Ovary (tissue), 9 donors: ENCODE data around the gene TMPRSS13. TPM values are rescaled to one million over a fixed set of nuclear protein-coding genes. Genes with fewer than 3 reads are reported as not detected.

Source experiments
- DNase-seq, 5 donors: peaks; one replicate each; pipeline ENCODE4 v3.0.0-alpha.2; 2019 to 2020
- H3K27ac ChIP-seq, 2 donors: fragments of 200-600 bp; one replicate each; pipeline versions ENCODE4 v1.5.1 to v1.8.0; 2019 to 2022
- H3K27me3 ChIP-seq: fragments of 200-600 bp; one replicate; pipeline ENCODE4 v1.8.0; 2022
- H3K36me3 ChIP-seq: fragments of 200-600 bp; sonication (generic); one replicate; pipeline ENCODE4 v1.5.1; 2019
- H3K4me1 ChIP-seq: one replicate; pipeline ENCODE4 v1.8.1; 2013; ENCODE audit warnings: mild to moderate bottlenecking, moderate library complexity; ENCODE audit not compliant: insufficient read depth
- H3K4me3 ChIP-seq: fragments of 200-600 bp; sonication (generic); one replicate; pipeline ENCODE4 v1.5.1; 2017
- H3K9me3 ChIP-seq, 2 donors: fragments of 200-600 bp in 1 of 2; sonication (generic) in 1 of 2; one replicate each; pipeline versions ENCODE4 v1.5.1 to v1.8.1; 2013 to 2019; ENCODE audit warnings: mild to moderate bottlenecking in 1 of 2, moderate library complexity in 1 of 2
- CTCF ChIP-seq, 3 donors: fragments of 450-650 bp in 2 of 3; fragments of 200-600 bp in 1 of 3; IDR thresholded peaks; one replicate each; pipeline versions ENCODE4 v1.5.1 to v1.8.0; 2016 to 2022; ENCODE audit warnings: antibody characterized with exemption in 3 of 3, mild to moderate bottlenecking in 1 of 3
- EP300 ChIP-seq: sonication (generic); formaldehyde crosslinking; IDR thresholded peaks from one replicate; pipeline ENCODE4 v1.6.1; 2017; ENCODE audit warnings: antibody characterized with exemption
- POLR2A ChIP-seq: fragments of 450-650 bp; IDR thresholded peaks from one replicate; pipeline ENCODE4 v1.6.1; 2017; ENCODE audit warnings: antibody characterized with exemption, mild to moderate bottlenecking, moderate library complexity
- WGBS, 3 donors: extraction: QIAGEN DNeasy Blood & Tissue Kit in 1 of 3; methylation state at CpG; one replicate each; pipeline versions ENCODE4 v1.1.5 to v1.1.7; 2013 to 2017; 5-methylcytosine and 5-hydroxymethylcytosine counted together
- intact Hi-C, 4 donors: fragments of 100-400 bp; cut with DNase I; formaldehyde crosslinking; loops; one replicate each; pipeline versions ENCODE4 v1.11.0 to v1.15.1; 2022 to 2023
- polyA plus RNA-seq, 2 donors: library from polyadenylated mRNA; stranded (reverse); fragments of 200-250 nt in 1 of 2; fragments of 350-450 nt in 1 of 2; fragmentation: Illumina TruSeq in 1 of 2; extraction: RNeasy Lipid Tissue Mini Kit (QIAGEN cat#74804) in 1 of 2; gene quantifications; one replicate each; pipeline ENCODE4 v1.2.3, GENCODE V29; 2013 to 2014
- total RNA-seq, 7 donors: library from RNA; depleted of rRNA in 2 of 7; stranded (reverse); fragments of >200 nt in 2 of 7; fragmentation: NEBNext Ultra II Directional in 3 of 7; extraction: Animal tissue kit (Norgen Biotek cat#: 25700) in 3 of 7; gene quantifications; one replicate each; pipeline versions ENCODE4 v1.1.0 to v1.2.4, GENCODE V29; 2016 to 2023
- donor health status: DM: no; HTN: no; CAD: no; lungs with moderate emphysema.
- donor health status: DM: no; HTN: no; CAD: no.
- donor health status: Bipolar disorder and iron deficiency.
- donor health status: DM: yes; HTN: yes; CAD: no.
- donor health status: DM: no; HTN: no; CAD: no.
- donor health status: DM: yes; HTN: yes; CAD: no.

The TMPRSS13 gene
- total and polyA plus RNA-seq, 9 donors: 0.05 to 2.0 (median 0.22) TPM; not detected in 2

DNA sequence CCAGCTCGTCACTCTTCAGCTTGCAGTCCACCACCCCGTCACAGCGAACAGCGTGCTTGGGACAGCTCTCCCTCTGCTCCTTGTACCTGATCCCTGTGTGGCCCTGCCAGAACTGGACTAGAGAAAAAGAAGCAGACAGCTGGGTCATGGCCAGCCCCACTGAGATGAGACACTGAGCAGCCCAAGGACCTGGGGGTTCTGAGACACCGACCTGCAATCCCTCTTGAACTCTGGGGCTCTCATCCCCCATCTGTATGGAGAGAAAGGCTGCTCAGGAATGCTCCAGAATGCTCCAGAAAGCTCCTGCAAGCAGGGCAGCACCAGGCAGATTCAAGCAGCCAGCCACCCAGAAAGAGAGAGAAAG lies 14.8 kb downstream of the TMPRSS13 start:
- peaks cover 7% of the 10 kb centered on the region for H3K4me1 ChIP-seq
- 86 to 89% (median 87%) methylated on average over 5 of the region's 5 CpGs for WGBS, 3 donors
- no peaks in the 10 kb centered on the region for H3K27me3 ChIP-seq
- intact Hi-C loops: no loop called here
- DNase-seq: no peak
- H3K9me3 ChIP-seq: no peaks in the 10 kb centered on the region
- H3K4me3 ChIP-seq: no peak overlapping the region
- H3K27ac ChIP-seq: no peak overlapping the region
- no peaks in the 10 kb centered on the region for H3K36me3 ChIP-seq
- TF ChIP-seq CTCF (IDR thresholded peaks at IDR 0.05) (no peak), EP300 (no peak), POLR2A (no peak)

DNA sequence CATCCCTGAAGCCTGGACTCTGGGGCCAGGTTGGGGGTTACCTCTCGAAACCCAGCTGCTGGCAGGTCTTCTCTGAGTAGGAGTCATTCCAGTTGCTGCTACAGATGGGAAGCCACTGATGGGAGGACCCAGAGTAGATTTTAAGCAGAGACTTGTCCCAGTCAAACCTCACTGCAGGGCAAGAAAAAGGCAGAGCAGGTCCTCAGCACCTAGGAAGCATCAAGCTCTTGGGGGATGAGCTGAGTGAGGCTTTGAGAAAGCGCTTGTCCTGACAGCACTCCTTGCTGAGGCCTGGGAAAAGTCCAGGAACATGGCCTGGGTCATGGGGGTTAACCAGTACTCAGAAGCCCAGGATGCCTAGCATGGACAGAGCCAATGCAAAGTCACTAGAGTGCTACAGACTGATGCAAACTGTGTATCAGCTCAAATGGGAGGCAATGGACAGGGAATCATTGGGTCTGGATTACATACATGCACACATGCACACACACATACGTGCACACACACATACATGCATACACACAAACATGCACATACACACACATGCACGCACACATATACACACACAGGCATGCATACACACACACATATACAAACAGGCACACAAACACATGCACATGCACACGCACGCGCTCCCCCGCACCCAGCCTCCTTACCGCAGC lies 15.3 kb downstream of the TMPRSS13 start:
- no peak for TF ChIP-seq EP300
- TF ChIP-seq POLR2A: no peak
- TF ChIP-seq CTCF (IDR thresholded peaks at IDR 0.05): no peak
- H3K27ac ChIP-seq: no peak overlapping the region

DNA sequence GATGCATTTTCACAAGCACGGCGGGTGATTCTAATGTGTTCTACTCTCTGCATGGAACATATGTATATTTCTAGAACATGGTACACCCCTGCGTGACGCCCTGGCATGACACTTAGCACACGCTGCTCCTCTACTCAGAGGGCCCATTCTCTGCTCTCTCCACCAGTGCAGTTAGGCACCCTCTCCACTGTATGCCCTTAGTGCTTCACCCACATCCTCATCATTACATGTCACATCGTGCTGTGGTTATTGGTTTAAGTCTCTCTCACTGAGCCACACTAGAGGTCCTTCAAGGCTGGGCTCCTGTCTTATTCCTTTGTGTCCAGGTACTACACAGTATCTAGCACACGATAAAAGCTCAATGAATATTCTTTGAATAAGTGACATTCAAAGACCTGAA lies 16.7 kb downstream of the TMPRSS13 start:
- no peak for TF ChIP-seq POLR2A
- TF ChIP-seq CTCF (IDR thresholded peaks at IDR 0.05): no peak
- no peak for TF ChIP-seq EP300
- Histone ChIP-seq H3K4me3 (no peak overlapping the region), H3K36me3 (no peaks in the 10 kb centered on the region), H3K4me1 (peaks cover 8% of the 10 kb centered on the region), H3K27ac (no peak overlapping the region), H3K27me3 (no peaks in the 10 kb centered on the region), H3K9me3 (no peaks in the 10 kb centered on the region)
- intact Hi-C loops: no loop called here
- WGBS, 3 donors: 94 to 97% (median 96%) methylated on average over 7 of the region's 7 CpGs
- peak in 1 of 5 donors; percentile 6 for DNase-seq

More for the DNA sequence above, 15.3 kb downstream of the TMPRSS13 start:
- Histone ChIP-seq H3K4me1 (peaks cover 7% of the 10 kb centered on the region), H3K27me3 (no peaks in the 10 kb centered on the region), H3K9me3 (no peaks in the 10 kb centered on the region), H3K36me3 (no peaks in the 10 kb centered on the region), H3K4me3 (no peak overlapping the region)
- no peak for DNase-seq
- intact Hi-C loops: no loop called here
- 91 to 97% (median 95%) methylated on average over 9 of the region's 9 CpGs for WGBS, 3 donors

GRCh38 chr11:117911694-117912093 lies 17.5 kb downstream of the TMPRSS13 start:
- DNase-seq: peak in 1 of 5 donors; percentile 5
- intact Hi-C loops: no loop called here

More at GRCh38 chr11:117911694-117912093, 17.5 kb downstream of the TMPRSS13 start:
- no peaks in the 10 kb centered on the region for H3K27me3 ChIP-seq
- H3K4me3 ChIP-seq: no peak overlapping the region
- H3K9me3 ChIP-seq: no peaks in the 10 kb centered on the region
- 84 to 96% (median 85%) methylated on average over 3 of the region's 3 CpGs for WGBS, 3 donors
- peaks cover 12% of the 10 kb centered on the region for H3K4me1 ChIP-seq
- TF ChIP-seq EP300: no peak
- TF ChIP-seq POLR2A: no peak
- TF ChIP-seq CTCF (IDR thresholded peaks at IDR 0.05): no peak
- H3K27ac ChIP-seq: no peak overlapping the region
- H3K36me3 ChIP-seq: no peaks in the 10 kb centered on the region
